NCI-H2171 treated with DMSO at 0.1 percent for 48 hours (cell line): ENCODE results near the gene ANKRD44.

ENCODE experiments used
- DNase-seq: peaks from one replicate; lab custom pipeline; 2025; lab: John Stamatoyannopoulos, UW

The ANKRD44 gene

DNA sequence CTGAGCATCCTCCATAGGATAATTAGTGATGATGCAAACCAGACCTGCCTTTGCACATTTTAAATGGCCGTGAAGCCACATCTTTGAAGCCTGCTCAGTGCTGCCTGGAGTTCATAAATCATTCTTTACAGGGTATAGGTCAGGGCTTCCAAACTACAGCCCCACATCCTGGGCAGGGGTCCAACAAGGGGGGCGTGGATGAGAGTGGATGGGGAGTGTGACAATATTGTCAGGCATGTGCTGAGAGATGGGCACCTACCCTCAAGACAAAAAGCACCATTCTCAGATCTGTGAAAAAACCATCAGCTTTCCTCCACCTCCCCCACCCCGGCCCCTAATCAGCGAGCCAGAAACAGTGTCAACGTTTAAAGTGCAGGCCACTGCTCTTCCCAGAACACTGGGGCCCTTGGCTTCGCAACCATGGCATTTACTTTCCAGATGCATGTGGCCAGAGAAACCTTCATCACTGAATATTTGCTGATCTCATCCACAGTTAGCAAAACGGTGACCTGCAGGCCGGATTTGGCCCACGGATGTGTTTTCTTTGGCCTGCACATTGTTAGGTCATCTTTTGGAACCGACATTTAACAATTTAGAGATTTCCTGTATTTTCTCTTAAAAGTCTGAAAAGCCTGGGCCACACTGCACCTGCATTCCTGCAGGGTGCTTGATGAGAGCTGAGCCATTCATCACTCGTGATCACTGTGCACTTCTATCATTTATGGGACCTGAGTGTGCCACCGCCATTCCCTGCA lies 130.7 kb downstream of the ANKRD44 start:
- no peak for DNase-seq

DNA sequence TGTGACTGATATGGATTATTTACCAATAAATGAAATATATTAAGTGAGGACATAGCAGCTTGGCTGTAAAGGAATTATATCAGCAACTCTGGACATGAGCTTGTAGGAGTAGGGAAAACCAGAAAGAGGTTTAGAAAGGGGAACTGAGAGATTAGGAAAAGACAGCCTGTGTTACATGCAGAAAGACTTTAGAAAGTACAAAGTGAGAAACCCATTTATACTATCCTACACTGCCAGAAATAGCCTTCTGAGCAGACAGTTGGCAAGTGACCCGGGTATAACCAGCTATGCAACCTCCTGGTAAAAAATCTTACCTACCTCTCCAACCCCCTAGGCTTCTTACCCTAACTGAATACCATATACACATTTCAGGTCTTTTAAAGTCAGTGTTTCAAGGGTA lies 134.1 kb downstream of the ANKRD44 start:
- no peak for DNase-seq

DNA sequence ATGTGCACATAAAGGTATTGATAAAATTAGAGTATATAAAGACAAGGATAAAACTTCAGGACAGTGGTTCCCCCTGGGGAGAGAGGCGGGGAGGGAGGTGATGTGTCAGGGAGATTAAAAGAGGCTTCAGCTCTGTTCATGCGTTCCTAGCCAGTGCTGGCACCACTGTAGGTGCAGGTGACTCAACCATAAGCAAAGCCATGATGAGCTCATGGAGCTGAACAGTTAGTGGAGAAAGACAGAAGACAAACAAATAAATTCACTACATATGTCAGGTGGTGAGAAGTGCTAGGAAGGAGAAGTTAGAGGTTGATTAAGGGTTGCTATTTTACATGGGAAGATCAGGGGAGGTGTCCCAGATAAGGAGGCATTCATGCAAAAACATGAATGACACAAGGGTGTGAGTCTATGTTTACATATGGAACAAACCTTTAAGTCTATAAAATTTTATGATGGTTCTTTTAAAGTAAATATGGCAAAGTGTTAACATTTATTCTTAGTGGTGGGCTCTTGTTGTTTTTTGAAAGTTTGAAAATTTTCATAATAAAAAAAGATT lies 136.0 kb downstream of the ANKRD44 start:
- no peak for DNase-seq

GRCh38 chr2:197171582-197171981 lies 139.0 kb downstream of the ANKRD44 start:
- no peak for DNase-seq

DNA sequence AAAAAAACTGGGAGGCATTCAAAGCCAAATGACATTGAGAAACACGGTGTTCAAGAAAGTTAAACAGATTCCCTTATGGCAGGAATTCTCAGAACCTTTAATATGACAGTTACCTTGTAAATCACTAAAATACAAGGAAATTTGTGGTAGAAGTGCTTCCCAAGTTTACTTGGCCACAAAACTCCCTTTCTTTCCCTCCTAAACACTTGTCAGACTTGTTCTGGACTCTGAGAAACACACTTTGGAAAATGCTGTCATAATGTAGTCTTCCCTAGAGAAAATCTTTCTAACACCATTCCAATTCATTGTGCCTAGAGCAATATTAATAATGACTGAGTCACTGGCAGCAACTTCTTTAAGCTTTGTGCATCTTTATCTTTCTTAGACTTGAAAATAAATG lies 140.4 kb downstream of the ANKRD44 start:
- DNase-seq = no peak

GRCh38 chr2:197168705-197169104 lies 141.9 kb downstream of the ANKRD44 start:
- DNase-seq = no peak

DNA sequence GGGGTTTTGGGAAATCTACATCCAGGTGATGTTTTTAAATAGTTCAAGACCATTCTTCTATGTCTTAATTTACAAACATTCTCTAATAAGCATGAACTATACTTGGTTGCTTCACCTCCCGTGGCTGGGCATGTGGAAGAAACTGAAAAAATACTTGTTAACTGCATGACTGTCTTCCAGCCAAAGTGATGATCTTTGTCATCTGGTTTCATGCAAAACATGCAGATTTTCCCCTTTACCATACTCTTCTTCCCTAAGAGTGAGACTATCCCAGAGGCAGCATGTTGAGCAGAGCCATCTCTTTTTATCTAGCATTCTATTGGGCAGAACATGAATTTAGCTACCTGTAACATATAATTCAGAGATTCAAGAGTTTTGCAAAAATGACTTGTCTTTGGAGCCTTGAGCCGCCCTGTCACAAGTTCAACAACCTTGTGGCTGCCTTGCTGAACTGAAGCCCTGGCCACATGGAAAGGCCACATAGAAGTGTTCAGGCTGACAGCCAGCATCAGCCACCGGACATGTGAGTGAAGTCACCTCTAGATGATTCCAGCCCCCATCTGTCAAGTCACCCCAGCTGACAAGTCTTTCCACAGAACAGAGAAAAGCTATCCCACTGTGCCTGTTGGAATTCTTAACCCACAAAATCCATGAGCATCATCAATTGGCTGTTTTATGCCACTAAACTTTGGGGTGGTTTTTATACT lies 142.8 kb downstream of the ANKRD44 start:
- no peak for DNase-seq

- no peak for DNase-seq
These were observed 145.6 kb downstream of the ANKRD44 start for GRCh38 chr2:197165020-197165419.

DNA sequence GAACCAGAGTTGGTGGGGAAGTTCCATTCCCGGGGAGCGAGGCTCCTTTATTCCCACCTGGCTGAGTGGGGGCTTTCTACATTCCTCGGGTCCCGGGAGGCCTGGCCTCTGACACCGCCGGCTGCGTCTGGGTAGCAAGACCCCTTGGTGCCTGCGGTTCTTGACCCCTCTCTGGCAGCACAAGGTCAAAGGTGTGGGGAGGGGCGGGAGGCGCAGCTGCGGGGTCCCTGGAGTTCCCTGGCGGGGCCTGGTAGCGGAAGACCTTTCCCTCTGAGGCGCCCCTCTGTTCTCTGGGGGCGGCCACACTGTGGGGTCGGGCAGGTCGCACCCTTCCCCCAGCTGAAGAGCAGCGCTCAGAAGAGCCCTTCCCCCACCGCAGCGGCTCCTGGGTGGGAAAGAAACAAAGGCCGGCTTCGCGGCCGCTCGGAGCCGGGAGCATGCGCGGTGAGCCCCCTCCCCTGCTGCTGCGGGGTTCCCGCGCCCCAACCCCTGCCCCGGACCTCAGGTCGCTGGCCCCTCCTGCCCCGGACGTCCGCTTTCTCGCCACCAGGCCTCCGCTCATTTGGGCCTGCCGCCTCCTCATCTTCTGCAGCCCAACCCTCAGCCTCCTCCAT lies 146.3 kb downstream of the ANKRD44 start:
- no peak for DNase-seq

DNA sequence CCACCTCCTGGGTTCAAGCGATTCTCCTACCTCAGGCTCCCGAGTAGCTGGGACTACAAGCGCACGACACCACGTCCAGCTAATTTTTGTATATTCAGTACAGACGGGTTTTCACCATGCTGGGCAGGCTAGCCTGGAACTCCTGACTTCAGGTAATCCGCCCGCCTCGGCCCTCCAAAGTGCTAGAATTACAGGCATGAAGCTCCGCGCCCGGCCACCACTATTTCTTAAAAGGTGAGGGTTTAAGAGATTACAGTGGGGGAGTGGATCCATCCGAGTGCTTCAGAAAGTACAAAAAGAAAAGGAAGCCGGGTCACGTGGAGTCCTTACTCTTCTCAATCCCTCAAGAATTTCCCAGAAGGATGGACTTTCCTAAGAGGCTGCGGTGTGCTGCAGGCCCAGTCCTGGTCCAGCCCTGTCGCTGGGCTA lies 146.9 kb downstream of the ANKRD44 start:
- no peak for DNase-seq

DNA sequence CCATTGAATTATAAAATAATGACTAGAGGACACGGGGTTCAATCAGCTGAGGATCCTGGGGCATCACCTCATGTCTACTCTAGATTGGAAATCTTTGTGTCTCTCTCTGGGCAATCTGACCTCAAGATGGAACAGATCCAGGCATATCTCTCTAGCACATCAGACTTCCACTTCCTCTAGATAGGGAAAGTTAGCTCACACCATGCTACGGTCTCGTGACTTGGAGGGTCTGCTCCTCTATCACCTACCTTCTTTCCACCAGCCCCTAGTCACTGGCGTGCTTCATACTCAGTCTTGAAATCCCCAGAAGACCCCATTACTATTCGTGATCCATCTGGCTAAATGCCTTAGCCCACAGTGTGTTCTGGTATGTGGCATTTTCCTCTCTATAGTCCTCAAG lies 148.8 kb downstream of the ANKRD44 start:
- no peak for DNase-seq

GRCh38 chr2:197159661-197160211 lies 150.8 kb downstream of the ANKRD44 start:
- DNase-seq = no peak

DNA sequence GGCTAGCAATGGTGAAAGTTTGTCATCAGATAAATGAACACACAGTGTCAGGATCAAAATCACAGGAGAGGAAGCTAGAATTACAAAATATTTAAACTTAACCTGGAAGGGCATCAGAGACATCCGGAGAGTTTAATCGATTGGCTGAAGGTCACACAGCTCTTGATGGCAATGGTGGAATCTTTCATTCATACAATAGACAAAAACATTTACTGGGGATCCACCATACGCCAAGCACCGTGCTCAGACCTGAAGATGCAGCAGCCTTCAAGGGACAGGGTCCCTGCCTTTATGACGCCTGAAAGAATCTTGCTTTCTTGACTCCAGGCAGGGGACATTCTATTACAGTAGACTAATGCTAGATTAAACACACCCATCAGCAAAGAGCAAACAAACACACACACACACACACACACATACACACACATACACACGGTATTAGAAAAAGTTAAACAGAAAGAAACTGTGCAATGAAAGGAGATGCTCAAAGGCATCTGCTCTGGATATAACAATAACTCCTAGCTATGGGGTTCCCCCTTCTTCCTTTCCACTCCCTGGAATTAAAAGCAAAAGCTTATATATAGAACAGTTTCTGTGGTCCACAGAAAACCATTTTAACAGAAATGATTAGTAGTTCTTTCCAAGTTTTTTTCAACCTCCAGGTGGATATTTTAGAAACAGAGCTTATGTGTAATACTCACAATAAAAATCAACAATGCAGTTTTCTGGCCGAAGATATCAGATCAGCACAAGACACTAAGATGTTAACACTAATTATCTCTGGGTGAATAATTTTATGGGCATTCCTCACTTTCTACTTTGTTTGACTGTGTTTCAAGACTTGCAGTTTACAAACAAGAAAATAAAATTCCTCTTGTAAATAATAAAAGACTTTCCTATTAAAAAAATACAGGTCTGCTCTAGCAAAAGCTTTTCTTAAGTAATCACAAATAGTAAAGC lies 151.7 kb downstream of the ANKRD44 start:
- no peak for DNase-seq

- DNase-seq = no peak
These were observed 152.6 kb downstream of the ANKRD44 start for GRCh38 chr2:197157879-197158537.

DNA sequence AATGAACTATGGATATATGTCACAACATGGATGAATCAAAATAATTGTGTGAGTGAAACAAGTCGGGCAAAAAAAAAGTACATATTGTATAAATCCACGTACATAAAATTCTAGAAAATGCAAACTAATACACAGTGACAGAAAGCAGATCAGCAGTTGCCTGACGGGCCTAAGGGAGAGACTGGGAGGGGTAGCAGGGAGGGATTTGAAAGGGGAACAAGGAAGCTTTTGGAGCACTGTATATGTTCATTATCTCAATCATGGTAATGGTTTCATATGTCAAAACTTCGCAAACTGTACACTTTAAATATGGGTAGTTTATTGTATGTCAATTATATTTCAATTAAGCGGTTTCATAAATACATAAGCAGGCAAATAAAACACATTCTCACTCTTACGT lies 153.8 kb downstream of the ANKRD44 start:
- no peak for DNase-seq

- no peak for DNase-seq
These were observed 157.9 kb downstream of the ANKRD44 start for GRCh38 chr2:197152451-197153228.

DNA sequence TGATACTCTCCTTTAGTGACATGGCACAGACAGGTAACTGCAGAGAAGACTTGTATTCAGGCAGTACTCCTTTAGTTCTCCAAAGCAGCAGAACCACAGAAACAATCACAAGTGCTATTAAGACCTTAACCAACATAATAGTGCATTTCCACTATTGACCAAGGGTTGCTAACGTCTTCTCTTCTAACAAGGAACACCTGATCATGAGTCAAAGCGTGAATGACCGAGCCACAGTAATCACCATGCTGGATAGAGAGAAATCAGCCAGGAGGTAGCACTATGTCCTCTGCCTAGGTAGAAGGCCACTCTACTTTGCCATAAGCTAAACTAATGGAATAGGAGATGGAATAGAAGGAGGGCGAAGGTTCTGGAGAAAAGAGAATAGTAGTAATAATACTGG lies 161.0 kb downstream of the ANKRD44 start:
- no peak for DNase-seq

GRCh38 chr2:197148401-197148800 lies 162.2 kb downstream of the ANKRD44 start:
- no peak for DNase-seq

DNA sequence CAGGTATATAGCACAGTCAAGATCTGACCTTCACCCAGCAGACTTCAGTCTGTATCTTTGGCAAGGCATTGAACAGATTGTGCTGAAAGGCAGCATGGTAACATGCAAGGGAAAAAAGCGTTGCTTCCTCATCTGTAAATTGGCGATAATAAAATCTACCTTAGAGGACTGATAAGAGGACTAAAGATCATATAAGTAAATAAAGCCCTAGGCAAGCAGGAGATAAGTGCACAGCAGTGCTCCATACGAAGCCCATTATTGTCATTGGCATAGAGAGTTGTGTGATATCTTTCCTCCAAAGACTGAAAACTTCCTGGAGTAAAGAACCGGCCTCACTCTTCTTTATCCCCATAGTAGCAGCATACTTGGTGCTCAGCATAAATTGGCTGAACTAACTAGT lies 162.6 kb downstream of the ANKRD44 start:
- DNase-seq = no peak

DNA sequence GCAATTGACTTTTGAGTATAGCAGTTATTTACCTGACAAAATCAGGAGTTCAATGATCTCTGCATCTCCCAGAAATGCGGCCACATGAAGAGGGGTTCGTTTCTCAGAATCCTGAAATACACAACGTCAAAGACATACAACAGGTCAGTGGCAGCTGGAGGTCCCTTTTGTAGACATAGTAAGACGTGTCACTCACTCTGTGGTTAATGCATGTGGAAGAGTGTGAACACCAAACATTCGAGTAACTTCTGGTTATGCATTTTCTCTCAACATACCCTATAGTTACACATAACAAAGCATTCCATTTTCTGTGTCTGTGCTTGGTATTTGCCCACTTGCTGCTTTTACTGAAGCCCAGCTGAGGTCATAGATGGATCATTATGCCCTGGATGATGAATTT lies 163.6 kb downstream of the ANKRD44 start:
- DNase-seq = no peak
